ENCODE results near the gene SLC44A4. TPM values are rescaled to one million over a fixed set of nuclear protein-coding genes. Genes with fewer than 3 reads are reported as not detected.
A peak's percentile ranks its signal among the peaks of the same experiment; 100 is the strongest.

The SLC44A4 gene
- polyA plus RNA-seq, 1 experiment: 0.04 TPM

DNA sequence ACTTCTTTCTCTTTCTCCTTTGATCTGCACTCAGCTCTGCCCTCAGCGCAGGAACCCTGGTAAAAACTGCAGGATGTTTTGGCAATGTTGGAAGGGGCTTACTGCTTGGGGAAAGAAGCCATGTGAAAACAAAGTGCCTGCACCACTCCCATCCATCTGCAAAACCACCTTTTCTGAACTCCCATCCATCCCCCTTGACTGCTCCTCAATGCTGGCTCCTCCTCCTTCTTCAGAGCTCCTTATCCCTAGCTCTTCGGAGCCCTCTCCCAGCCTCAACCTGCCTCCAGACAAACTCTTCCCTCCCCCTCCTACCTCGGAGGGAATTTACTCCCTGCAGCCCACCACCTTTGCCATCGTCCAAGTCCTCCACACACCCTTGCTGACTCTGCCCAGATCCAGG, 27.3 kb upstream of the SLC44A4 start:
- no peak overlapping the region for H3K4me3 ChIP-seq (ENCODE audit: low read depth, low read length)
- H3K27me3 ChIP-seq (ENCODE audit: control insufficient read depth, insufficient read depth, low read length): no peaks in the 10 kb centered on the region
- DNase-seq (ENCODE audit: low read depth, low spot score): no peak
- CTCF ChIA-PET: interaction anchor here (5.1 kb wide), 1 partner anchor 46 kb away, joined by 29 read pairs; no protein-coding TSS in a partner anchor
- no peak overlapping the region for H3K27ac ChIP-seq (ENCODE audit: low read depth, low read length)
- TF ChIP-seq, protein P1, sequence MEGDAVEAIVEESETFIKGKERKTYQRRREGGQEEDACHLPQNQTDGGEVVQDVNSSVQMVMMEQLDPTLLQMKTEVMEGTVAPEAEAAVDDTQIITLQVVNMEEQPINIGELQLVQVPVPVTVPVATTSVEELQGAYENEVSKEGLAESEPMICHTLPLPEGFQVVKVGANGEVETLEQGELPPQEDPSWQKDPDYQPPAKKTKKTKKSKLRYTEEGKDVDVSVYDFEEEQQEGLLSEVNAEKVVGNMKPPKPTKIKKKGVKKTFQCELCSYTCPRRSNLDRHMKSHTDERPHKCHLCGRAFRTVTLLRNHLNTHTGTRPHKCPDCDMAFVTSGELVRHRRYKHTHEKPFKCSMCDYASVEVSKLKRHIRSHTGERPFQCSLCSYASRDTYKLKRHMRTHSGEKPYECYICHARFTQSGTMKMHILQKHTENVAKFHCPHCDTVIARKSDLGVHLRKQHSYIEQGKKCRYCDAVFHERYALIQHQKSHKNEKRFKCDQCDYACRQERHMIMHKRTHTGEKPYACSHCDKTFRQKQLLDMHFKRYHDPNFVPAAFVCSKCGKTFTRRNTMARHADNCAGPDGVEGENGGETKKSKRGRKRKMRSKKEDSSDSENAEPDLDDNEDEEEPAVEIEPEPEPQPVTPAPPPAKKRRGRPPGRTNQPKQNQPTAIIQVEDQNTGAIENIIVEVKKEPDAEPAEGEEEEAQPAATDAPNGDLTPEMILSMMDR (IDR thresholded peaks at IDR 0.05; ENCODE audit: low read depth, low read length): no peak
- POLR2A ChIA-PET: no interaction called here
- H3K9me3 ChIP-seq (ENCODE audit: control insufficient read depth, insufficient read depth, low read length): no peaks in the 10 kb centered on the region

DNA sequence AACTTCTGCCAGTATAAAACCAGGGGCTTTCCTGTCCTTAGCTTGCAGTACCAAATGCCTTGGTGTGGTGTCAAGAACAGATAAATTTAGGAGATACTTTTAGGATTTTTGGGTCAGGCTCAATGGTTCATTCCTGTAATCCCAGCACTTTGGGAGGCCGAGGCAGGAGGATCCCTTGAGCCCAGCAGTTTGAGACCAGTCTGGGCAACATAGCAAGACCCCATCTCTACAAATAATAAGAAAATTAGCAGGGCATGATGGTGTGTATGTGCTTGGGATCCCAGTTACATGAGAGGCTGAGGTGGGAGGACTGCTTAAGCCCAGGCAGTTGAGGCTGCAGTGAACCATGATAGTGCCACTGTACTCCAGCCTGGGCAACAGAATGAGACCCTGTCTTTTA, 26.2 kb upstream of the SLC44A4 start:
- ChIA-PET POLR2A (no interaction called here), CTCF (interaction anchor here (5.1 kb wide), 1 partner anchor 47 kb away, joined by 29 read pairs; no protein-coding TSS in a partner anchor)

DNA sequence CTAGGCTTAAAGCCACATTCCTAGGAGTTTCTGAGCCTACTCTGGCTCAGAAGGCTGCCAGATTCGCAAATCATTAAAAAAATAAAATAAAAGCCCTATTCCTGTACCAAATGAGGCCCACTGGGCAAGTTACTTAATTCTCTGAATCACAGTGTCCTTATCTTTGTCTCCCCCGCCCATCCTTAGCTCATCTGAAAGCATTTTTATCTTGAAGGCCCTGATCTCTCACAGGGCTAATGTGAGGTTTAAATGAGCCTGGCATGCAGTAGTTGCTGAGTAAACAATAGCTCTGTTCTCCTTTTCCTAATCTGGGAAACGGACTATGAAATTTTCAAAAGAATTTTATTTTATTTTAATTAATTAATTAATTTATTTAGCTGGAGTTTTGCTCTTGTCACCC, 25.2 kb upstream of the SLC44A4 start:
- Histone ChIP-seq H3K27ac (ENCODE audit: low read depth, low read length) (no peak overlapping the region), H3K9me3 (ENCODE audit: control insufficient read depth, insufficient read depth, low read length) (no peaks in the 10 kb centered on the region; the same call in 1 of the 2 replicates), H3K27me3 (ENCODE audit: control insufficient read depth, insufficient read depth, low read length) (no peaks in the 10 kb centered on the region), H3K4me3 (ENCODE audit: low read depth, low read length) (no peak overlapping the region)
- ChIA-PET POLR2A (no interaction called here), CTCF (interaction anchor here (5.1 kb wide), 1 partner anchor 48 kb away, joined by 29 read pairs; no protein-coding TSS in a partner anchor)
- no peak for DNase-seq (ENCODE audit: low read depth, low spot score)
- TF ChIP-seq, protein P1 (IDR thresholded peaks at IDR 0.05; ENCODE audit: low read depth, low read length): no peak

More for the DNA sequence above, 26.2 kb upstream of the SLC44A4 start:
- Histone ChIP-seq H3K27ac (ENCODE audit: low read depth, low read length) (no peak overlapping the region), H3K9me3 (ENCODE audit: control insufficient read depth, insufficient read depth, low read length) (no peaks in the 10 kb centered on the region; the same call in 1 of the 2 replicates), H3K4me3 (ENCODE audit: low read depth, low read length) (no peak overlapping the region), H3K27me3 (ENCODE audit: control insufficient read depth, insufficient read depth, low read length) (no peaks in the 10 kb centered on the region)
- no peak for DNase-seq (ENCODE audit: low read depth, low spot score)
- TF ChIP-seq, protein P1 (IDR thresholded peaks at IDR 0.05; ENCODE audit: low read depth, low read length): no peak

DNA sequence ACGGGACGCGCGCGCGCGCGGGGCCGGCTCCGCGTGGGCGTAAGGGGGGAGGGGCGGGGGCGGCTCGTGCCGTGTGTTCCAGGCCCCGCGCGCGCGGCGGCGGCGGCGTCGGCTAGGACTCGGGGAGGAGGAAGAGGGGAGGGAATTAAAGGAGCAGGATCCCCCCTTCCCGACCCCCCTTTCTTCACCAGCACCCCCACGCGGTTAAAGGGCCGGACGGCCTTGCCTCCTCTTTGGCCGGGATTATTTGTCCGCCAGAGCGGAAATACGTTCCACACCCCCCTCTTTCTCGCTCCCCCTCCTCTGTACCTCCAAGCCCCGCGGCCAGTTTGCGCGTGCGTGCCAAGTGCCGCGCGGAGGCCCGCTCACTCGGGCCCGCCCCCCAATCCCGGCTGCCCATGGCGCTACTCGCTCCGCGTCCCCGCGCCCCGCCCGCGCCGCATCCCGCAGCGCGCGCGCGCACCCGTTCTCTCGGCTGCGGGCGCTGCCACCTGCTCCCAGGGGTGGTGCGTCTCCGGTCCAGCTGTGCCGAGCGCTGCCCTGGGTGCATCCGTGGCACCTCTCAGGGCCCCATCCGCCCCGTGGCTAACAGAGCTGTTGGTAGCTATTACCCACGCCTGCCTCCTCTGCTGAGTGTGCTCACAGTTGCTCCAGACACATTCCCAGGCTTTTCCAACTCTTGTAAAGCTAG, 23.3 kb upstream of the SLC44A4 start, which contains the start of gene ZBTB12:
Gene ZBTB12, minus strand, starts transcription at position 134 of the 691 bp plus-strand sequence. CDS start 781 bp downstream, outside the sequence.
- Histone ChIP-seq H3K9me3 (ENCODE audit: control insufficient read depth, insufficient read depth, low read length) (no peaks in the 10 kb centered on the region; the same call in 1 of the 2 replicates), H3K27ac (ENCODE audit: low read depth, low read length) (peak within 1 kb of the TSS; percentile 43), H3K4me3 (ENCODE audit: low read depth, low read length) (peak within 1 kb of the TSS; percentile 70), H3K27me3 (ENCODE audit: control insufficient read depth, insufficient read depth, low read length) (no peaks in the 10 kb centered on the region)
- ChIA-PET POLR2A (interaction anchor here (0.5 to 1.1 kb wide), 7 partner anchors 9 to 1072 kb away, joined by 3 to 6 read pairs (median 4); partner anchors contain the start of genes CFB and NEU1), CTCF (interaction anchor here (0.6 to 5.1 kb wide), 3 partner anchors 50 to 508 kb away, joined by 3 to 29 read pairs (median 8); no protein-coding TSS in a partner anchor)
- TF ChIP-seq, protein P1 (IDR thresholded peaks at IDR 0.05; ENCODE audit: low read depth, low read length): no peak
- peak; percentile 96 for DNase-seq (ENCODE audit: low read depth, low spot score)
